Pulmonary artery endothelial cell (primary cell): ENCODE data around the gene NBPF11. TPM values are rescaled to one million over a fixed set of nuclear protein-coding genes. Genes with fewer than 3 reads are reported as not detected.
"Not testable (repeated sequence)": the region's sequence is repeated elsewhere in the genome, so short reads cannot be mapped to it uniquely, and the experiment has no call there.

Experiments
- DNase-seq: peaks from one replicate; pipeline ENCODE4 v3.0.0-alpha.2; 2011; ENCODE audit warnings: low read depth, low spot score
- total RNA-seq: library from RNA; depleted of rRNA; stranded (reverse); fragments of >200 nt; gene quantifications from 2 replicates; pipeline ENCODE4 v1.2.3, GENCODE V29; 2014

NBPF11 gene, protein sequence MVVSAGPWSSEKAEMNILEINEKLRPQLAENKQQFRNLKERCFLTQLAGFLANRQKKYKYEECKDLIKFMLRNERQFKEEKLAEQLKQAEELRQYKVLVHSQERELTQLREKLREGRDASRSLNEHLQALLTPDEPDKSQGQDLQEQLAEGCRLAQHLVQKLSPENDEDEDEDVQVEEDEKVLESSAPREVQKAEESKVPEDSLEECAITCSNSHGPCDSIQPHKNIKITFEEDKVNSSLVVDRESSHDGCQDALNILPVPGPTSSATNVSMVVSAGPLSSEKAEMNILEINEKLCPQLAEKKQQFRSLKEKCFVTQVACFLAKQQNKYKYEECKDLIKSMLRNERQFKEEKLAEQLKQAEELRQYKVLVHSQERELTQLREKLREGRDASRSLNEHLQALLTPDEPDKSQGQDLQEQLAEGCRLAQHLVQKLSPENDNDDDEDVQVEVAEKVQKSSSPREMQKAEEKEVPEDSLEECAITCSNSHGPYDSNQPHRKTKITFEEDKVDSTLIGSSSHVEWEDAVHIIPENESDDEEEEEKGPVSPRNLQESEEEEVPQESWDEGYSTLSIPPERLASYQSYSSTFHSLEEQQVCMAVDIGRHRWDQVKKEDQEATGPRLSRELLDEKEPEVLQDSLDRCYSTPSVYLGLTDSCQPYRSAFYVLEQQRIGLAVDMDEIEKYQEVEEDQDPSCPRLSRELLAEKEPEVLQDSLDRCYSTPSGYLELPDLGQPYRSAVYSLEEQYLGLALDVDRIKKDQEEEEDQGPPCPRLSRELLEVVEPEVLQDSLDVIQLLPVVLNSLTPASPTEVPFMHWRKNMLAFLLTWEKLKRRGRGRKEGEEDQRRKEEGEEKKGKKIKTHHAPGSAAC
- 3.5 and 4.1 TPM in 2 replicates for total RNA-seq

GRCh38 chr1:148151911-148152656, at the start of gene NBPF11:
TSS of gene NBPF11 (minus strand) at chr1:148152281. CDS start at chr1:148127003, 25,278 bp downstream.
- peak; percentile 40 for DNase-seq

DNA sequence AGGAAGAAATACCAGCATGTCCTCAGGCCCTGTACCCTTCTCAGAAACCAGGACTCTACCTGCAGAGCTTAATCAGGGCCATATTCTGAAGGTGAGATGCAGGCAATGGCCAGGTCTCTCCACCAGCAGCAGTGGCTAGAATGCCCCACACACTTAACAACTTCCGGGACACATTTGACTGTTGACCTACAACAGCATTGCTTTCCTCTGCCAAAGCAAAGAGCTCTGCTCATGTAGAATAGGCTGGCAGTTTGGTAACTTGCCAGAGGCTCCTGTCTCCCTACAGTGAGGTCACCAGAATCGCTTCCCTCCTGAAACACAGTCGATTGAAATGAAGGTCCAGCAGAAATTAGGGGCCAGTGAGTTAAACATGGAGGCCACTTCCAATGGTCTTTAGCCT, 45.3 kb upstream of the NBPF11 start:
- DNase-seq: not testable (repeated sequence)

DNA sequence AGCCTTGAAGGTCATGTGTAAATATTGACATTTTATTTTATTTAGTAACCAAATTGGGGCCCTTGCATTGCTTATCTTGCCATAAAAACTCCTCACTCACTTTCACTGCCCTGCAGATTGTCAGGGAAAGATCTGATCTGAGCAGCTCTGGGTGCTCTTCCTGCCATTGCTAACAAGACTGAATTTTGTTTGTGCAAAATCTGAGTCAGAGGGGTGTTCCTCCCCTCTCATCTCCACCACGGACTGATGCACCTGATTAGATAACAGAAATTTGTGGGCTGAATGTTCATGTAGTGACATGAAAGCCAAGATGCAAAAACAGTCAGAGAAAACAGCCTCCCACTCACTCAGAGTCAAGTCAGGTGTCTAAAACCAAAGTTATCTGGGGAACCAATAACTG, 44.9 kb upstream of the NBPF11 start:
- not testable (repeated sequence) for DNase-seq

GRCh38 chr1:148195115-148195514, 43.0 kb upstream of the NBPF11 start:
- DNase-seq: not testable (repeated sequence)

DNA sequence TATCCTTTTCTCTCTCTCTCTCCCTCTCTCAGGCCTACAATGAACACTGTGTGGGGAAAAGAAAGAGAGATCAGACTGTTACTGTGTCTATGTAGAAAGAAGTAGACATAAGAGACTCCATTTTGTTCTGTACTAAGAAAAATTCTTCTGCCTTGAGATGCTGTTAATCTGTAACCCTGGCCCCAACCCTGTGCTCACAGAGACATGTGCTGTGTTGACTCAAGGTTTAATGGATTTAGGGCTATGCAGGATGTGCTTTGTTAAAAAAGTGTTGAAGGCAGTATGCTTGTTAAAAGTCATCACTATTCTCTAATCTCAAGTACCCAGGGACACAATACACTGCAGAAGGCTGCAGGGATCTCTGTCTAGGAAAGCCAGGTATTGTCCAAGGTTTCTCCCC, 36.7 kb upstream of the NBPF11 start:
- DNase-seq: not testable (repeated sequence)

- DNase-seq: not testable (repeated sequence)
These were observed 26.6 kb upstream of the NBPF11 start for GRCh38 chr1:148178682-148179081.

GRCh38 chr1:148175414-148175813, 23.3 kb upstream of the NBPF11 start:
- DNase-seq: not testable (repeated sequence)

DNA sequence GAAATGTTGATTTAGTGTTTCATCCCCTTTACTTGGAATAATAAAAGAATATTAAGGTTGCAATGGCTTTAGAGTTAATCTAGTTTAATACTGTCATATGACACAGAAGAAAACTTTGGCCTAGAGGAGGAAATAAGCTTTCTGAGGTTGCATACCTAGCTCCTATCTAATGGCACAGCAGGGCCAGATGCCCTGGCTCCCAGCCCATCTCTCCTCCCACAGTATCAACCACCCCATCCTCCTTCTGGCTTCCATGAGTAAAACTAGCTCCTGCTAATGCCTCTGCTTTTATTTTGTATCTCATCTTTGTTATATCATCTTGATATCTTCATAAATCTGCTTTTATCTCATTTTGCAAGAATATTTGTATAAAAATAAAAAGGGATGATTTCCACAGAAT, 19.9 kb upstream of the NBPF11 start:
- DNase-seq: not testable (repeated sequence)

- DNase-seq: no peak
These were observed 14.7 kb upstream of the NBPF11 start for GRCh38 chr1:148166558-148167492.

GRCh38 chr1:148162363-148162762, 10.3 kb upstream of the NBPF11 start:
- DNase-seq: no peak

DNA sequence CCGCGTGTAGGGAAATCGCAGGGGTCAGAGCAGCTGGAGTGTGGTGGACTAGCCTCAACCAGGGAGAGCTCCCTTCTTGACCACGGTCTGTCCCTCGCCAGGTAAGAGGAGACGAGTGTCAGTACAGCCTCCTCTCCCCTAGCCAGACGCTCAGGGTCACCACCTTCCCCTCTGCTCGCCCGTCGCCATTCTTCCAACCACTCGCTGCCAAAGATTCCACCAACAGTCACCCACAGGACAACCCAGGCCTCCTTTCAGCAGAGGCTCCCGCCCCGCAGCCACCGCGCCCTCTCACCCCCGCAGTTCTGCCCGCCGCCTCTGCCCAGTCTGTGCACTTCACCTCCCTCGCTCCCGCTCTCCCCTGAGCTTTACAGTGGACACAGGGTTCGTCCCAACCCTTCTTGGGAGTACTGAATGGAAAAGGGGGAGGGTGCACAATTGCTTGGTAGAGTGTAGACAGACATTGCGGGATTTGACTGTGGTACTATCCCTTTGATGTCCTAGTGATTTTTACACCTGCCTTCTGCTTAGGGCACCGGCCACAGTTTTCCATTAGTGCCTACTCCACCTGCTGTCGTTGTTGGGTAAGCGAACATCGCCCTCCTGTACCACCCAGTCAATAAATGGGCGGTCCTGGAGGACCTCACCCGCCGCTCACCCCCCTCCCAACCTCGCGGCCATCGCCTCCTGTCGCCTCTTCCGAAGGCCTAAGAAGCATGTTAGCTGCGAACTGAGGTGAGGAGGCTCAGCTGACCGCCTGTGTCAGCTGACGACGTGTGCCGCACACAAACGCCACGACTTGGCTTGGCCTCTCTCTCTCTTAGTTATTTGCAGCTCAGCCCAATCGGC, 9.2 kb upstream of the NBPF11 start:
- no peak for DNase-seq

DNA sequence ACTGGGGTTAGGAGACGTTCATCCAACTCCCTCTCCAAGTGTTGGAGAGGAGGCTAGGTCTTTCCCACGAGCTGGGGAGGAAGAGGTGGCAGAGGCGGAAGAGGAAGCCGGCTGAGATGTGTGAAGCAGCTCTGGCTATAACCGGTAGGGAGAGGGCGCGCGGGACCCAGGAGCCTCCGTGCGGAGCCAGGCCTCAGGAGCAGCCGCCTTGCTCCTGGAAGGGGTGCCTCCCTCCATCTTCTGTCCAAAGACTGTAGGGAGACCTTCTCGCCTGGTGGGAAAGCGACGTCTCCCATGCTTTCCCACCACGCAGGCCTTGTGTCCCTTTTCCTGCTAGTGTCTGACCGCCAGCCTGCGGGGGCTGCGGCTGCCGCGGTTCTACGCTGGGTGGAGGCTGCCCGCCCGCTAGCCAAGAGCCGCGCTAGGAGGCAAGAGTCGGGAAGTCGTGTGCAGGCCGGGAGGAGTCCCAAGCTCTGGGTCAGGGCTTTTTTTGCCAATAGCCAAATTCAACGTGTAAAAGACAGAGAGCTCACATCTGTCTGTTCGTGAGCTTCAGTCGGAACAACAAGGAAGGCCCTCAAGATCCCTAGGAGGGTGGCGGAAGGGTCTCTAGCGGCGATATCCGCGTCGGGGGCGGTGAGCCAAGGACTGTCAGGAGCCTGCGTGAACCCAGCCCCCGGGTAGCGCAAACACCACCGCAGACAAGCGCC, 8.4 kb upstream of the NBPF11 start:
- no peak for DNase-seq

DNA sequence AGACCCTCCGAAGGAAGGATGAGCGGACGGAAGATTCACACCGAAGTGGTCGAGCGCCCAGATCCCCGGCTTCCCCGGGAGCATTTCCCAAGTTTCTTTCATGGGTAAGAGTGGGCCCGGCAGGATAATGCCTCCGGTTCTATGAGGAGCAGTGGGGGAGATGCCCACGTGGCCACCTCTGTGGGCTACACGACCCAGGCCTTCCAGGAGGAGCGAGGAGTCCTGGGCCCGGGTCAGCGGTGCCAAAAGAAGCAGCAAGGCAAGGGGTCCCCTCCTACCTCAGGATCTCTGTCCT, 7.9 kb upstream of the NBPF11 start:
- DNase-seq: no peak

GRCh38 chr1:148158341-148159003, 6.4 kb upstream of the NBPF11 start:
- DNase-seq: no peak

- DNase-seq: not testable (repeated sequence)
These were observed 5.7 kb upstream of the NBPF11 start for GRCh38 chr1:148157803-148158202.

GRCh38 chr1:148155494-148156275, 3.6 kb upstream of the NBPF11 start:
- not testable (repeated sequence) for DNase-seq

- DNase-seq: not testable (repeated sequence)
These were observed 714 bp upstream of the NBPF11 start for GRCh38 chr1:148152795-148153194.

- not testable (repeated sequence) for DNase-seq
These were observed 686 bp downstream of the NBPF11 start for GRCh38 chr1:148151371-148151819.
